ENCODE measurements around the gene CCDC159.

The CCDC159 gene

DNA sequence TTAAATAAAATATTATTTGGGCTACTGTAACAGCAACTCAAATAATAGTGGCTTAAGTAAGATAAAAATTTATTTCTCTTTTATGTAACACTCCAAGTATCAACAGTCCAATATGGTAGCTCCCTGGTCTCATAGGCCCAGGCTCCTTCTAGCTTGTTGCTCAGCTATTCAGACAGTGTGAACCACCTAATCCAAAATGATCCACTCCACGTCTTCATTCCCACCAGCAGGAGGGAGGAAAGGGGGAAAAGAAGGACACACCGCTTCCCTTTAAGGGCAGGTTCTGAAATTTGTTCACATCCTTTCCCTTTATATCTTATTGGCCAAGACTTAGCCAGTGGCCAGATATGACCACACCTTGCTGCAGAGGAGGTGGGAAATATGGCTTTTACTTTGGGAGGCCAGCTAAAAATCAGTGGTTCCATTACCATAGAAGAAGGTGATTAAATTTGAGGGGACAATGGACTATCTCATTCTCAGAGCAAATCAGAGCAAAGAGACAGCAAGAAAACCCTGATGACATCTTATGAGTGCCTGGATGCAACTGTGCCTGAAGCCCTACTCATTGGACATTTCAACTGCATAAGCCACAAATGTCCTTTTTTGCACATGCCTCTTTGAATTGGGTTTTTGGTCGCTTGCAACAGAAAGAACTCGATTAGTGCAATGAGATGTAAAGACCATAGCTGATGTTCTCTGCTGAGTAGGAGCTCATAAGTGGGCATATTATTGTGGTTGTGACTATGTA, 44.8 kb downstream of the CCDC159 start:
- no peak for DNase-seq (ENCODE audit: low read depth)

DNA sequence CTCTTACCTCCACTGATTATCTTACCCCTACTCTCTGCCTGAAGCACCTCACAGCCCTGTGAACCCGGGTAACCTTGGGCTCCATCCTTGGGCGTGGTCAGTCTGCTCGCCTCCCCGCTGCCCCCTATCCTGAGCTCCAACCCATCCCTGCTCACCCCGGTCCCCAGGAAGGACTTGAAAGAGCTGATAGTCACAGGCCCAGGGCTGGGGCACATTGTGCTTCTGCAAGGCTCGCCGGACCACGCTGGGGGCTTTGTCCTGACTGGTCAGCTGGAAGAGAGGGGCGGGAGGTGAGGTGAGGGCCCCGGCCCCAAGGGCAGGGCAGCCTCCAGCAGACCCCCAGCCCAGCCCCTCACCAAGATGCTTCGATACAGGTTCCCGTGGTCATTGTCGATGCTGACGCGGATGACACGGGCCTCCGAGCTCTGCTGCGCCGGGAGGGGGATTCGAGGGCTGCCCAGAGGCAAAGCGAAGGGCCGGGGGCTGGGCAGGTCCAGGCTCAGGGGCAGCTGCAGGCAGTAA, 50.8 kb downstream of the CCDC159 start:
- DNase-seq (ENCODE audit: low read depth): no peak

DNA sequence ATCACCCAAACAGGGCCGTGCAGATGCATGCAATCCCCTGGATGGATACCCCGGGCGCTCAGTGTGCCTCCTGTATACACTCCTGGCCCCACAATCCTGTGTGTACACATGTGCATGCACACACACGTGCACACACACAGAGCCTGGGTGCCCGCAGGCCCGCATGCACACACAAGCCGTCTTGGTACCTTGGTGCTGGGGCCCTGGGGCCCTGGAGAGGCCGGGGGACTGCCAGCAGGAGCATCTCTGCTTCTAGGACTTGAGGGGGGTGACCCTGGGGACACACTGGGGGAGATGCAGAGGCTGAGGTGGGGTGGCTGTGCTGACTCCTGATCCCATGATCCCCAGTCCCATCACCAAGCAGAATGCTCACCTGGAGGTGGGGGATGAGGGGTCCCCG, 53.3 kb downstream of the CCDC159 start:
- no peak for DNase-seq (ENCODE audit: low read depth)

DNA sequence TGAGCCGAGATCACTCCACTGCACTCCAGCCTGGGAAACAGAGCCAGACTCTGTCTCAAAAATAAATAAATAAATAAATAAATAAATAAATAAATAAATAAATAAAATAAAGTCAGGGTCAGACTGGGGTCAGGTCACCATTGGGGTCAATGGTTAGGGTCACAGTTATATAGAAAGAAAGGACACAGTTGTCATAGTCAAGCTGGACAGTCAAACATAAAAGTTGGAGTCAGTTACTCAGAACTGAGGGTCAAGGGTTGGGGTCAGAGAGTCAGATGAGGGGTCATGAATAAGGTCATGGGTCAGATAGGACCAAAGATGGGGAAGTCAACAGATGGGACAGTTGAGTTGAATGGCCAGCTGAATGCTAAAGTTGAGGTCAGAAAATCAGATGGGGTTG, 54.5 kb downstream of the CCDC159 start:
- no peak for DNase-seq (ENCODE audit: low read depth)

DNA sequence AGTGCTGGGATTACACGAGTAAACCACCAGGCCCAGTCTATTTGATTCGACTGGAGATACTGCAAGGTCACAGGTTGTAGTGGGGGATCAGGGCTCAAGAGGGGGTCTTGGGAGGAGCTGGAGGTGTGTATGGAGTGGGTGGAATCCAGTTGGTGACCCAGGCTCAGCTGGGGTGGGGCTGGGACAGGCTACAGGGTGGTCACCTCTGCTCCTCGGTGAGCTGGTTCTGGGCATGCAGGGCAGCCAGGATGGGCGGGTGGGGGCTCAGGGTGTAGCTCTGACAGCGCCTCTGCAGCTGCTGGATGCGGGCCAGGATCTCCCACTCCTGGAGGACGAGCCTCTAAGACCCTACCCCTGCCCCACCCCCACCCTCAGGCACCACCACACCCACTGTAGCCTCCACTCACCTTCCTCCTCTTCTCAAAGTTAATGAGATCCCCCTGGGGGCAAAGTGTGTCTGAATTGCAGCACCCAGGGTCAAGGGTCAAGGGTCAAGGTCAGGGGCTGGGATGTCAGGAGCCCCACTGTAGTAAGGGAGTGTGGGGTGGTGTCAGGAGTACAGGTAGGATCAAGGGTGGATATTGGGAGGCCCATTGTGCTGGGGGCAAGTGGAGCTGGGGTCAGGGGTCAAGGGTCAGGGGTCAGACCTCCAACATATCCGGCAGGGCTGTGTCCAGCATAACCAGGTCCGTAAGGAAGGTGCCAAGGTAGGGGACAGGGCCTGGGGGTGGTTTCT, 55.7 kb downstream of the CCDC159 start:
- DNase-seq (ENCODE audit: low read depth): no peak

All from amniotic epithelial cell (primary cell).